Mesothelial cell of epicardium (in vitro differentiated cells): ENCODE measurements around the gene EHMT1. TPM values are rescaled to one million over a fixed set of nuclear protein-coding genes. Genes with fewer than 3 reads are reported as not detected.

Experiments used
- DNase-seq, 2 experiments: peaks; one replicate each; pipeline ENCODE4 v3.0.0; 2021; ENCODE audit warnings: low spot score in 2 of 2; ENCODE audit not compliant: unreplicated experiment in 2 of 2
- H3K27ac Mint-ChIP-seq: 2 replicates; pipeline ENCODE4 v1.8.0; 2021; ENCODE audit warnings: mixed read lengths
- H3K27me3 Mint-ChIP-seq: 2 replicates; pipeline ENCODE4 v1.8.0; 2021; ENCODE audit warnings: low read depth, mixed read lengths
- H3K36me3 Mint-ChIP-seq: 2 replicates; pipeline ENCODE4 v1.8.0; 2021; ENCODE audit warnings: mixed read lengths
- H3K4me1 Mint-ChIP-seq: 2 replicates; pipeline ENCODE4 v1.8.0; 2021; ENCODE audit warnings: mixed read lengths
- H3K4me3 Mint-ChIP-seq: 2 replicates; pipeline ENCODE4 v1.8.0; 2021; ENCODE audit warnings: mild to moderate bottlenecking, moderate library complexity, mixed read lengths
- H3K9me3 Mint-ChIP-seq: 2 replicates; pipeline ENCODE4 v1.8.0; 2021; ENCODE audit warnings: mixed read lengths
- total RNA-seq: library from RNA; stranded (reverse); gene quantifications from 3 replicates; pipeline ENCODE4 v1.2.1, GENCODE V29; 2021
- TF ChIP-seq, protein P1 (sequence below): fragments of 200-600 bp; sonication (generic); IDR thresholded peaks from one replicate; pipeline ENCODE4 v1.5.0; 2021; ENCODE audit warnings: antibody characterized with exemption; ENCODE audit not compliant: unreplicated experiment

EHMT1 gene
- total RNA-seq, 1 donor from 2014 or later: 147 TPM

- peaks cover 23% of the 10 kb centered on the region for H3K9me3 Mint-ChIP-seq
- no peaks in the 10 kb centered on the region for H3K27me3 Mint-ChIP-seq
- H3K36me3 Mint-ChIP-seq: peaks cover 54% of the 10 kb centered on the region
- no peaks in the 10 kb centered on the region for H3K4me1 Mint-ChIP-seq
- H3K27ac Mint-ChIP-seq: no peak overlapping the region
- TF ChIP-seq, protein P1, sequence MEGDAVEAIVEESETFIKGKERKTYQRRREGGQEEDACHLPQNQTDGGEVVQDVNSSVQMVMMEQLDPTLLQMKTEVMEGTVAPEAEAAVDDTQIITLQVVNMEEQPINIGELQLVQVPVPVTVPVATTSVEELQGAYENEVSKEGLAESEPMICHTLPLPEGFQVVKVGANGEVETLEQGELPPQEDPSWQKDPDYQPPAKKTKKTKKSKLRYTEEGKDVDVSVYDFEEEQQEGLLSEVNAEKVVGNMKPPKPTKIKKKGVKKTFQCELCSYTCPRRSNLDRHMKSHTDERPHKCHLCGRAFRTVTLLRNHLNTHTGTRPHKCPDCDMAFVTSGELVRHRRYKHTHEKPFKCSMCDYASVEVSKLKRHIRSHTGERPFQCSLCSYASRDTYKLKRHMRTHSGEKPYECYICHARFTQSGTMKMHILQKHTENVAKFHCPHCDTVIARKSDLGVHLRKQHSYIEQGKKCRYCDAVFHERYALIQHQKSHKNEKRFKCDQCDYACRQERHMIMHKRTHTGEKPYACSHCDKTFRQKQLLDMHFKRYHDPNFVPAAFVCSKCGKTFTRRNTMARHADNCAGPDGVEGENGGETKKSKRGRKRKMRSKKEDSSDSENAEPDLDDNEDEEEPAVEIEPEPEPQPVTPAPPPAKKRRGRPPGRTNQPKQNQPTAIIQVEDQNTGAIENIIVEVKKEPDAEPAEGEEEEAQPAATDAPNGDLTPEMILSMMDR: no peak
- no peak for DNase-seq
- H3K4me3 Mint-ChIP-seq: no peak overlapping the region
These were observed 209.2 kb downstream of the EHMT1 start for GRCh38 chr9:137827908-137828526.

DNA sequence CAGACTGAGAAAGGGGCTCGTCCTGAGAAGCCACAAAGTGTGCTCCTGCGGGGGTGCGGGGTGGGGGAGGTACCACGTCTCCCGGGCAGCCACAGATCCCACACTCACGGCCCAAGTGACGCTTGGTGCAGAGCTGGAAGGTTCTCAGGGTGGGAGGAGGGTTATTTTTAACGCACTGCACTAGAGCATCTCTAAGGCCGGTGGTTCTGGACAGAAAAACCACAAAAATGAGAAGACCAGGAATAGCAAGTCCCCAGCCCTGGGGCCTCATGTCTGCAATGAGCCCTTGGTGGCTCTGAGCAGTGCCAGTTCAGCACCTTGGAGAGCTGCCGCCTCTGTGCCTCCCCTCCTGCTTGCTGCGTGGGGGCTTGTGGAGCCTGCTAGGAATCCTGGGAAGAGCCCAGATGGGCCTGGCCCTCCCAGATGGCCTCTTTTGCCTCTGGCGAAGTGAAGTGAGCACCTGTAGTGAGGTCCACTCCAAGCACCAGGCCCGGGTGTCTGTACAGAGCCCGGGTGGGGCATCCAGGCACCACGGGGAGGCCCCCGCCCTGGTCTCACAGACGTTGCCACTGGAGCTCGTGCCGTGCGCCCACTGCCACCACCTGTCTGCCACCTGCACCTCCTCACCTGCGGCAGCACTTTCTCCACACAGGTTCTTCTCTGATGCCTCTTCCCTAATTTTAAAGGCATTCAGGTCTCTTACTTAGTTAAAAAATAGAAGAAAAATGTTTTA, 209.9 kb downstream of the EHMT1 start:
- peak in 1 of 2 experiments; percentile 61 for DNase-seq
- TF ChIP-seq, protein P1: no peak
- Mint-ChIP-seq H3K4me3 (no peak overlapping the region), H3K27me3 (no peaks in the 10 kb centered on the region), H3K4me1 (no peaks in the 10 kb centered on the region), H3K36me3 (peaks cover 54% of the 10 kb centered on the region), H3K27ac (no peak overlapping the region), H3K9me3 (peaks cover 22% of the 10 kb centered on the region)

DNA sequence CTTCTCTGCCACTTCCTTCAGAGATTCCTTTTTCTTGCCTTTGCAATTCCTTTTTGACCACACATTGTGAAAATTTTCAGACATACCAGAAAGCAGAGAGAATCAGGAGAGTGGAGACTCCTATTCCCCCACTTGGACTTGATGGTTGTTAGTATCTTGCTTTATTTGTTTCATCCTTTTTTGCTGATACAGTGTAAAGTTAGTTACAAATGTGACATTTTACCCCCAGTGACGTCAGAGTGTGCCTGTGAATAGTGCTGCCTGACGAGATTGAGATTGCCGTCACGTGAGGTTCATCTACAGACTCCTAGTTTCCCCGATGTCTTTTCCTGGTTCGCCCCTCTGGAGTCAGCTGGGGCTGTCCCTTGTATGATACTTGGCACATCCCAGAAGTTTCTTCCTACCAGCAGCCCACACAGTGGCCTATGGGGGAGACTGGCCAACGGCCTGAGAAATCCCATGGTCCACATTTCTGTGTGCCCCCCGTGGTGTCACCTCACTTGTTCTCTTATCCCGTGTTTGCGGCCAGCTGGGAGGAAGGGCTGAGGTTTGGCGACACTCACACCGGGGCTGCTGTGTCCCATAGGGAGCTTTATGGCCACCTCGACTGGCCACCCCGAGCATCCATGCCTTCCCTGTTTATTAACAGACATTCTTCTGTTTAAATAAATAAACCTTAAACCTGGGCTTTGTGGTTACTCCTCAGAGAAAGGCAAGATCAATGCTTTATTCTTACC, 210.6 kb downstream of the EHMT1 start:
- peaks cover 15% of the 10 kb centered on the region for H3K9me3 Mint-ChIP-seq
- no peaks in the 10 kb centered on the region for H3K4me1 Mint-ChIP-seq
- no peak for DNase-seq
- TF ChIP-seq, protein P1: no peak
- no peak overlapping the region for H3K4me3 Mint-ChIP-seq
- no peaks in the 10 kb centered on the region for H3K27me3 Mint-ChIP-seq
- H3K27ac Mint-ChIP-seq: no peak overlapping the region
- peaks cover 49% of the 10 kb centered on the region for H3K36me3 Mint-ChIP-seq

DNA sequence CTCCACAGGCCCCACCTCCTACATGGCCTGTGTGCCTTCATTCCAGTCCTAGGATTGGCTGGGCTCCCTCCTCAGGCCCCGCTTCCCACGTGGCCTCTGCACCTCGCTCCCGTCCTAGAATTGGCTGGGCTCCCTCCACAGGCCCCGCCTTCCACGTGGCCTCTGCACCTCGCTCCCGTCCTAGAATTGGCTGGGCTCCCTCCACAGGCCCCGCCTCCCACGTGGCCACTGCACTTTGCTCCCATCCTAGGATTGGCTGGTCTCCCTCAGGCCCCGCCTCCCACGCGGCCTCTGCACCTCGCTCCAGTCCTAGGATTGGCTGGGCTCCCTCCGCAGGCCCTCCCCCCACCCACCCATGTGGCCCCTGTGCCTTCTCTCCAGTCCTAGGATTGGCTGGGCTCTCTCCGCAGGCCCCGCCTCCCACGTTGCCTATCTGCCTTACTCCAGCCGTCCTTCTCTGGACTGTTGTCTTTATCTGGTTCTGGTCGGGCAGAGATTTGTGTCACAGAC, 213.4 kb downstream of the EHMT1 start:
- peaks cover 29% of the 10 kb centered on the region for H3K36me3 Mint-ChIP-seq
- TF ChIP-seq, protein P1: no peak
- H3K9me3 Mint-ChIP-seq: no peaks in the 10 kb centered on the region
- no peak for DNase-seq
- no peak overlapping the region for H3K4me3 Mint-ChIP-seq
- H3K4me1 Mint-ChIP-seq: no peaks in the 10 kb centered on the region
- H3K27me3 Mint-ChIP-seq: no peaks in the 10 kb centered on the region
- H3K27ac Mint-ChIP-seq: no peak overlapping the region

- Mint-ChIP-seq H3K9me3 (no peaks in the 10 kb centered on the region), H3K4me3 (no peak overlapping the region), H3K4me1 (no peaks in the 10 kb centered on the region), H3K27me3 (no peaks in the 10 kb centered on the region), H3K27ac (no peak overlapping the region), H3K36me3 (peaks cover 27% of the 10 kb centered on the region)
- DNase-seq: no peak
- TF ChIP-seq, protein P1: no peak
These were observed 214.2 kb downstream of the EHMT1 start for GRCh38 chr9:137832830-137833590.
